DND-41 (cell line): ENCODE measurements around the gene TKFC.
A peak's percentile ranks its signal among the peaks of the same experiment; 100 is the strongest.

Experiments used
- ATAC-seq: fragments of 200-7000 bp; cut with Tn5 transposase; 3 replicates; pipeline ENCODE4 v1.9.1; 2021; ENCODE audit warnings: low read depth; ENCODE audit not compliant: insufficient read depth
- DNase-seq: peaks from one replicate; pipeline ENCODE4 v3.0.0-alpha.2; 2020
- H2AFZ ChIP-seq: 2 replicates; pipeline ENCODE4 v1.6.0; 2012; ENCODE audit warnings: low read depth, low read length
- H3K27ac ChIP-seq: 2 replicates; pipeline ENCODE4 v1.5.1; 2012; ENCODE audit warnings: low read length, inconsistent platforms
- H3K27me3 ChIP-seq: fragments of 200-600 bp; sonication (generic); 2 replicates; pipeline ENCODE4 v1.6.0; 2012; ENCODE audit warnings: low read length, mild to moderate bottlenecking, inconsistent platforms; ENCODE audit not compliant: insufficient read depth, poor library complexity
- H3K36me3 ChIP-seq: 2 replicates; pipeline ENCODE4 v1.5.1; 2012; ENCODE audit warnings: low read length, inconsistent platforms; ENCODE audit not compliant: insufficient read depth
- H3K4me1 ChIP-seq: 2 replicates; pipeline ENCODE4 v1.5.1; 2012; ENCODE audit warnings: mild to moderate bottlenecking, low read length; ENCODE audit not compliant: insufficient read depth
- H3K4me2 ChIP-seq: 2 replicates; pipeline ENCODE4 v1.6.0; 2012; ENCODE audit warnings: mild to moderate bottlenecking, moderate library complexity, low read length, inconsistent platforms; ENCODE audit not compliant: insufficient read depth
- H3K4me3 ChIP-seq, 2 experiments: fragments of 200-600 bp in 1 of 2; shearing (Covaris generic) in 1 of 2; 2 replicates each; pipeline ENCODE4 v1.5.1; 2012 to 2016; ENCODE audit warnings: inconsistent platforms in 2 of 2, low read length in 2 of 2, mild to moderate bottlenecking in 2 of 2, low read depth in 1 of 2, moderate library complexity in 1 of 2
- H3K79me2 ChIP-seq: 2 replicates; pipeline ENCODE4 v1.6.0; 2012; ENCODE audit warnings: low read length, inconsistent platforms; ENCODE audit not compliant: insufficient read depth
- H3K9ac ChIP-seq: 2 replicates; pipeline ENCODE4 v1.6.0; 2012; ENCODE audit warnings: low read depth, mild to moderate bottlenecking, inconsistent platforms, low read length, moderate library complexity
- H3K9me3 ChIP-seq: 2 replicates; pipeline ENCODE4 v1.5.1; 2012; ENCODE audit warnings: low read length, moderate library complexity, mild to moderate bottlenecking, inconsistent platforms; ENCODE audit not compliant: insufficient read depth, severe bottlenecking
- H4K20me1 ChIP-seq: 2 replicates; pipeline ENCODE4 v1.6.0; 2012; ENCODE audit warnings: low read length; ENCODE audit not compliant: insufficient read depth
- CTCF ChIP-seq: IDR thresholded peaks from 2 replicates; pipeline ENCODE4 v1.5.1; 2012; ENCODE audit warnings: borderline replicate concordance, low read length, moderate library complexity, mild to moderate bottlenecking; ENCODE audit not compliant: poor library complexity, severe bottlenecking; ENCODE audit errors: extremely low read depth
- EZH2 ChIP-seq: IDR thresholded peaks from 3 replicates; pipeline ENCODE4 v1.6.1; 2012; ENCODE audit warnings: borderline replicate concordance, low read depth, mild to moderate bottlenecking, moderate library complexity, low read length, inconsistent platforms; ENCODE audit not compliant: severe bottlenecking

Gene TKFC

GRCh38 chr11:61305417-61305816 is 27.6 kb upstream of the TKFC start:
- TF ChIP-seq EZH2 (no peak), CTCF (no peak)
- no peaks in the 10 kb centered on the region for H3K27me3 ChIP-seq
- no peaks in the 10 kb centered on the region for H3K79me2 ChIP-seq
- H3K9ac ChIP-seq = no peak overlapping the region
- H3K27ac ChIP-seq = no peak overlapping the region
- H2AFZ ChIP-seq = no peak overlapping the region
- H3K9me3 ChIP-seq = no peaks in the 10 kb centered on the region
- H3K4me3 ChIP-seq = no peak overlapping the region
- no peak overlapping the region for H3K4me2 ChIP-seq
- no peaks in the 10 kb centered on the region for H3K4me1 ChIP-seq
- ATAC-seq (no peak), DNase-seq (no peak)
- H4K20me1 ChIP-seq = peaks cover 25% of the 10 kb centered on the region; the same call in 1 of the 2 replicates
- H3K36me3 ChIP-seq = peaks cover 98% of the 10 kb centered on the region

- no peak for TF ChIP-seq CTCF
- no peak for TF ChIP-seq EZH2
- H3K9ac ChIP-seq = no peak overlapping the region
- no peak overlapping the region for H2AFZ ChIP-seq
- no peak overlapping the region for H3K4me2 ChIP-seq
- no peak for ATAC-seq
- no peaks in the 10 kb centered on the region for H3K27me3 ChIP-seq
- no peak overlapping the region for H3K4me3 ChIP-seq
- H3K79me2 ChIP-seq = no peaks in the 10 kb centered on the region
- no peaks in the 10 kb centered on the region for H3K9me3 ChIP-seq
- peaks cover 97% of the 10 kb centered on the region for H3K36me3 ChIP-seq
- no peaks in the 10 kb centered on the region for H3K4me1 ChIP-seq
- peaks cover 22% of the 10 kb centered on the region; the same call in 1 of the 2 replicates for H4K20me1 ChIP-seq
- no peak for DNase-seq
- H3K27ac ChIP-seq = no peak overlapping the region
Observed at GRCh38 chr11:61306221-61306620, 26.8 kb upstream of the TKFC start.

GRCh38 chr11:61307354-61307753 is 25.7 kb upstream of the TKFC start:
- H3K4me2 ChIP-seq = no peak overlapping the region
- no peaks in the 10 kb centered on the region for H3K27me3 ChIP-seq
- no peaks in the 10 kb centered on the region for H3K9me3 ChIP-seq
- peaks cover 22% of the 10 kb centered on the region; the same call in 1 of the 2 replicates for H4K20me1 ChIP-seq
- no peak overlapping the region for H3K9ac ChIP-seq
- no peak overlapping the region for H3K4me3 ChIP-seq
- ATAC-seq = peak; percentile 49; the same call in 2 of the 3 replicates
- TF ChIP-seq EZH2 = no peak
- TF ChIP-seq CTCF = no peak
- no peak for DNase-seq
- no peaks in the 10 kb centered on the region for H3K79me2 ChIP-seq
- H3K4me1 ChIP-seq = no peaks in the 10 kb centered on the region
- peaks cover 97% of the 10 kb centered on the region for H3K36me3 ChIP-seq
- no peak overlapping the region for H3K27ac ChIP-seq
- H2AFZ ChIP-seq = no peak overlapping the region

- H2AFZ ChIP-seq = no peak overlapping the region
- H3K9me3 ChIP-seq = no peaks in the 10 kb centered on the region
- peaks cover 97% of the 10 kb centered on the region for H3K36me3 ChIP-seq
- H3K4me2 ChIP-seq = no peak overlapping the region
- H3K27me3 ChIP-seq = no peaks in the 10 kb centered on the region
- H3K4me1 ChIP-seq = no peaks in the 10 kb centered on the region
- TF ChIP-seq CTCF (no peak), EZH2 (no peak)
- DNase-seq (no peak), ATAC-seq (no peak)
- no peaks in the 10 kb centered on the region for H3K79me2 ChIP-seq
- H3K27ac ChIP-seq = no peak overlapping the region
- no peak overlapping the region for H3K4me3 ChIP-seq
- H4K20me1 ChIP-seq = peaks cover 18% of the 10 kb centered on the region; the same call in 1 of the 2 replicates
- no peak overlapping the region for H3K9ac ChIP-seq
Observed at GRCh38 chr11:61309141-61309540, 23.9 kb upstream of the TKFC start.
